ENCODE measurements around the gene HOXC11.
A peak's percentile ranks its signal among the peaks of the same experiment; 100 is the strongest.

The HOXC11 gene

DNA sequence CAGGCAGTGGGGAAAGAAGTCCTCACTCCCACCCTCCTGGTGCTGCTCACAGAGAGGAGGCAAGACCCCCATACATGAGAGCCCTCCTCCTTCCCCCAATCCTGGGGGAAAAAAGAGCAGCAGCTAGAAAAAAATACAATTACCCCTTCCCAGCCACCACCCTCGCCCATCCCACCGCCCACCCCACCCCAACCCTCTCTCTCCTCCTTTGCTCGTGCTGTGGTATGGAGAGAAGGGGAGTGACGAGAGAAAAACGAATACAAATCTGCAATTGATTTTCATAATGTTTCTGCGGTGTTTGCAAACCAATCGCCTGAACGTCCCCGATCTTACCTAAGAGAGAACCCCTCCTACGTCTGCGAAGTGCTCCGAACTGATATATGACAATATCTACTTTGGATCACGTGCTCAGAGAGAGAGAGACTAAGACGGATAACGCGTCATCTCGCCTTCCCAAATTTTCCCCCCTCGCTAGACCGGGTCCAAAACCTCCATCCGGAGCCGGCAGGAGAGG lies at the start of gene HOXC11:
TSS of gene HOXC11 (plus strand) at position 405 of the 514 bp plus-strand sequence. CDS start 116 bp downstream, outside the sequence.
- DNase-seq: no peak

DNA sequence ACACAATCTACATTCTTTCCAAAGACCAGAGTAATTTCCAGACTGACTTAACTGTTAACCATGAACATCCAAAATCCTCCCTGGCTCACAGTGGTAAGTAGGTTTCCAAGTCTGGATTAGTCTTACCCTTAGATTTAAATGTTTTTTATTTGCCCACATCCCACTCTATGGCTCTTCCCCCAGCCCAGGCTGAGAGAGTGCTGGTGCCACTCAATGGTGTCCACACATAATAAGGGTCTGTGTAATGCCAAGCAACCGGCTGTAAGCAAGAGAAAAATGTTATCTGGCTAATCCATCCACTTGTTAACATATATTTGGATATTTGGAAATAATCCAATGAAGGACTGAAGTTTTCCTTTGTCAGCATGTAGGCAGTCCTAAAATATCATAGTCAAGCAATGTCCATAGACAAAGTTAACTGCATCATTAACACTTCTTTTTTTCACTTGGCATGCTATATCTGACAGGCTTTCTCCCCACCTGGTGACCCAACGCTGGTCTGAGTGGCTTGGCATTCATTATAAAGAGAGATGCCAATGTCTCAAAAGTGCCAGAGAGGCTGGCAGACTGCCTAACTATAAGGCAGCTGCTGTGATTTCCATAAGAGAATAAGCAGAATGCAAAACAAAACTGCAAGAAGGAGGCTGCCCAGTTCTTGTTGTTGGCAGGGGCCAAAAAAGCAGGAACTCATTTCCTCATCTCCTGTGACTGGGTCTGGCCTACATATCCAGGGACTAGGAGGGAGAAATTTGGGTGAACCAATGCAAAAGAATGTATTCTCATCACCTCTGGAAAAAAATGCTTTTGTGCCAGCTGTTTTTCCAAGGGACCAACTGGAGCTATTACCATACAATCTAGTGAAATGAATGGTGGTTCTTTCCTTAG lies 48.2 kb upstream of the HOXC11 start:
- no peak for DNase-seq

DNA sequence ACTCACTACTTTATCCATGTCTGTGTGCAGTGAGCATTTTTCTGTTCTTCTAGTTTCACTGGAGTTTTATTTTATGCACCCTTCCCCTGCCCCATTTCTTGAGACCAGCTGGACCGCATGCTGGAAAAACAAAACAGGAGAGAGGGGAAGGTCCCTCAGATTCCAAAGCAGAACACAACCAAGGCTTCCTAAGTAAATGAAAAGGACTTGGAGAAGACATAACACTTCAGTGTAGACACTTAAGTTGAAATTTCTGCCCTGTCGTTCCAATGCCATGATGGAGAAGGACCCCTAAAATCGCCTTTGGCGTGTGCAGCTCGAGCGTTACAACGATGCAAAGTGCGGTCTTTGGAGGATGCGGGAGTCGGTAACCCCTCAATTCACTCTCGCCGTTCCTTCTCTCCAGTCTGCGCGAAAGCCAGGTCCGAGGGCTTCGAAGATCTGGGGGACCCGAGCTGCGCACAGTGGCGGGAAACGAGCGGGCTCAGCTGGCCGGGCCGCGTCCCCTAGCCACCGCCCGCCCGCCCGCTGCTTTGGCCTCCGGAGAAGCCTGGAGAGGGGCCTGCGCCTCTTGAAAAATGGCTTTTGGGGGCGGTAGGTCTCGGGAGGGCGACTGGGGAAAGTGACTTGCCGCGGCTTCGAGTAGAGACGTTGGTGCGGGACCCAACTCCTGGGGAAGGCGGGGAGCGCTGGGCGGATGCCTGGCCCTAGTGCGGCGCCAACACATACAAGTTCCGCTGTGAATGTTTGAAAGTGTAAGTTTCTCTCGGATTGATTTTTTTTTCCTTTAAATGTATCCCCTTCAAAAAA lies 45.5 kb upstream of the HOXC11 start:
- no peak for DNase-seq

DNA sequence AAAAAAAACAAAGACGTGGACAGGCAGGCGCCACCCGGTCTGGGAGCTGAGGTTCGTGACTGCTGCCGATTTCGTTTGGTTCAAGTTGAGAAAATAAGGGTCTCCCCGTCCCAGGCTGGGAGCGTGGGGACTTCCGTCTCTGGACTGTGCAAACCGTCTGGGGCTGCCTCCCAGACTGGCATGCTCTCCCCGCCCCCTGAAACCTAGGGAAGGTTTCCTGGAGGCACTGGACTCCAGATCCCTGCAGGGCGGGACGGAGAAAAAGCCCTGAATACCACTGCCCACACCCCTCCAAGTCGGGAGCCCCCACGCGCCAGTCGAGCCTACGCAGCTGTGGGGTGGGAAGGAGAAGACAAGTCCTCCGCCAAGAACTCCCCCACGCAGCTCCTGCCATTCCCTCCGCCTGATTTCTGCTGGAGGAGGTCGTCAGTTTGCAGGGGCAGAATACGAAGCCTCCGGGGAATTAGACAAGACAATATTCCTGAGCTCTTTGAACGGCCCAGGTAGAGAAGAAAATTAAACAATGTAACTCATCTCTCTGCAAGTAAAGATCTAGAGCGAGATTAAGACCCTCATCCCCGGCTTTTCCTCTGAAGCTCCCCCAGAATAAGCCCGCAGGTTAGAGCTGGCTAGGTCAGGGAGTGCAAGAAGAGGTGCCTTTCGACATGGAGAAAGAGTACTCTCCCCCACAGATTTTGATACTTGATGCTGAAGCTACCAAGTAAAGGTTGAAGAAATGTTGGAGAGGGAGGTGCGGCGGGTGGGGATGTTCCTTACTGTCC lies 44.7 kb upstream of the HOXC11 start:
- DNase-seq: no peak

DNA sequence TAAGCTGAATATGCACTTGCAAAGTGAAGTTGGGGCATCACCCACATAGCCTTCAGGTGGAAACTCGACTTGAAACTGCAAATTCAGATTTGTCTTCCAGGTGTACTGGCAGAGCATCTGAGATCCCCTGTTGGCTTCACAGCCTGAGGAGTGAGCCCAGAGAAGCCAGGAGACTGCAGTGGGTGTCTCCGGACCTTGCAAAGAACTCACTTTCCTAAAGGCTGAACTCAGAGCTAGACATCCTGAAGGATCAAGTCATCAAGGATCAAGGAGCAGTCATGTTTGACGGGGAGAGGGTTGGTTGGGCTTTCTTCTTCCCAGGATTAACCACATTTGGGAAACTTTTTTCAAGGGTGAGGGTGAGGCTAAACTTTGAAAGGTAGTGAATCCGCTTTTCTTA lies 43.4 kb upstream of the HOXC11 start:
- no peak for DNase-seq

DNA sequence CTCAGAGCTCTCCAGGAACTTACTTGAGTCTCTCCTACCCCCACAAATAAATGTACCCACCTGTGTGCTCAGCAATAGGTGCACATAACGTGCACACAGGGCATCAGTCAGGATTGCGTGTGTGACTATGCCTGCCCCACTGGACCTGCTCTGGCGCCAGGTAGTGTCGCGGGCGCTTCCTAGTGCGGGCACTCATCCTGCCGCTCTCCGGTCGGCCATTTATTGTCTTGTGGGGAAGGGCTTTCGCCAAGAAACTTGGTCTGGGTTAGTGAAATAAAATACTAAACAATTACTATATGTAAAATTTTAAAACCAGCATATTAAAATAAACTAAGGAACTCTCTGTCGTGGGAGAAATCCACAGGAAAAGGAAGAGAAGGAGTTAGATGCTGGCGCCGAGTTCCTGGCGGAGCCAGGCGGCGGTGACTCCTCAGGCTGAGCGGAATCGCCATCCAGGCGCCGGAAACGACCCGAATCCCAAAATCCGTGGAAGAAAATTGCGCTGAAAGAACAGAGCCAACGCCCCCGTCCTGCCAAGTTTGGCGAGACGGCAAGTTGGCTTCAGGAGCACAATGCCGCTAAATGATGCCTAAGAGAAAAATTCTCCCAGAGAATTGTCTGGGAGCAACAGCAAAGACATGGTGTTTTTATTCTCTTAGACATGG lies 42.2 kb upstream of the HOXC11 start:
- no peak for DNase-seq

DNA sequence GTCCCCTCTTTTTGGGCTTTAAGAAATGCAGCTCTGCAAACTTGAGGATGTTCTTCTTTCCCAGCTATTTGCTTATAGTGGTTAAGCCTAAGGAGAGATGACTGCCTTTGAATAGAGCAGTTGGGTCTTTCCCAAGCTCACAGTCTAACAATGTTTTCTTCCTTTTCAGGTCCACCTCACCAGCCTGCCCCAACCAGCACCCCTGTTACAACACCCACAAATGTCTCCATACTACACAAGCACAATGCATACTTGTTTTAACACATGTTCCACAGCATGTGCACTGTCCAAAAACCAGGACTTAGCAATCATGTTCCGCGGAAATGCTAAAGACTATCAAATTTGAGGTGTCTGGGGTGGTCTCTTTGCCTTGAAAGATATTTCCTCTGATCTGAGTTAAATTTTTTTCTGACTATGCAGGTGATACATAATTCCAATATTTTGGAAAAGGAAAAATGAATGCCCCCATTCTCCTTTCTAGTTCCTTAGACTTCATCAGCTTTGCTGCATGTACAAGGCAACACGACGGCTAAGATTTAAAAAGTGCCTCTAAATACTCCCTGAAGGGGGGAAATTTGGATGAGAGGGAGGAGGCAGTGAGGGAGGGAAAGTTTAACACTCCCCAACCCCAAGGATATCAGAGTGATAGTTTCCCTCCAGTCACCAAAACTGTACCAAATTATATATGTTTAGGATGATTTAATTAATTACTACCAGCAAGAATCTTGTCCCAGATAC lies 40.9 kb upstream of the HOXC11 start:
- no peak for DNase-seq

DNA sequence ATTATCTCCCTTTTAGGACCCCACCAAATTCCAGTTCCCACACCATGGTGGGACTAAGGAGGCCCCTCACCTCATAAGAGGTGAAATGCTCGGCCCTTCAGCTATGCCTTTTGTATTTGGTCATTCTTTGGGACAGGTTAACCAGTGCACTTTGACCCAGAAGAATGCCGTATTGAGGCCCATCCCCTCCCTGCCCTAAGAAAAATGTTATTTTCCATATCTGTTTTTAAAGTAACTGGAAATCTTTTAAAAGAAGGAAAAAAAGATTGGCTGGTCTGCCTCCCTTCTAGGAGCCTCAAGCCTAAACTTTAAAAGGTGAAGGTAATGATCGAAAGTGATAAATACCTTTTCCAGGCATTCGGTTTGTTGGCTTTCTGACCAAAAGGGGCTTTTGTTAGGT lies 40.0 kb upstream of the HOXC11 start:
- DNase-seq: no peak

DNA sequence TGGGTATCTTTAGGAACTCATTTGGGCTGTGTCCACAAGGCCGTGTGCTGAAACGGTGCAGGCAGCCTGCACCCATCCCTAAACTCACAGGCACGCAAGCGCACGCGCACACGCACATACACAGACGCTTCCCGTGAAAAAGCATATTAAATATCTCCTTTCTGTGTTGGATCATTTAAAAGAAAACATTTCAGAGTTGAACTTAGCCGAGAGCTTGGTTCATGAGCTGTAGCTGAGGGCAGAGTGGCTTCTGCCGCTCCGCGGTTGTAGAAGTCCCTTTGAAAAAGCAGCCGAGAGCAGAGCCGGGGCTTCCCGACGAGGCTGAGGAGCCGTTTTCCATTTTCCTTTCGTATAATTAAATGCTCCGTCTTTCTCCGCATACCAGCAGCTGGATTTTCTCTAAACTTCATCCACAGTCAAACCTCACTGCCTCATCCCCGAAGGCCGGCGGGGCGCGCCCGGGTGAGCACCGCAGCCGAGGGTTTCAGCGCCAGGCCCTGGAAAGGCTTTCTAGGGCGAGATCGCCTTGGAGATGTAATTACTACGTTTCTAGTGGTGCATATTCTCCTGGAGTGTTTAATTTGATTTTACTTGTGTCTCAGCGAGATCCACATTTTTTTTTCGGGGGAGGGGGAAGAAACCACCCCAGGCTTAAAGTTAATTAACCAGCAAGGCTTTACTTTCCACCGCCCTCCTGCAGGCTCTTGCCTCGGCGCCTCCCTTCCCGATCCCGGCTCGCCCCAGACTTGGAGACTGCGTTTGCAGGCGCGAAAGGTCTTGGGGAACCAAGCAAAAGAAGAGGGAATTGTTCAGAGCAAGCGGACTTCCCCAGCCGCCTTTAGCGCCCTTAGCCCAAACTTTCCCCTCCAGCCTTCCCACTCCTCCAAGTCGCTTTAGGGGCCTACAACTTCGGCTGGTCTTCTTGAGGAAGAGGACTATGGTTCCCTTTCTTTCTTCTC lies 37.3 kb upstream of the HOXC11 start:
- no peak for DNase-seq

DNA sequence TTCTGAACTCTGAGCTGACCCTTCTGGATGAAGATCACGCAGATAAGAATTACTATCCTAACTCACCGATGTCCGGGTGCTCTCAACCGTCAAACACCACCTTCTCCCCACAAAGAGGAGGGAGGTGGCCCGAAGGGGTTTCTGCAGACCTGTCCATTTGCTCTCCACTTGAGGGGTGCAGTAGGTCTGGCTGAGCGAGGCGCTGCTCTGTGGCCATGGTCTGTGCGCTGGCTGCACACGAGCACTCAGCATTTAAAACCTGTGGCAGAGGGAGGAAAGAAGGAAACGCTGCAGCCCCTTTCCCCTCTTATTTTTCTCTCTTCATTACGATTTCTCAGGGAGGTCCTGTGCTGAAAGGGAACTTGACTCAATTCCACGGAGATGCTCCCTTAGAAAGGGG lies 35.8 kb upstream of the HOXC11 start:
- no peak for DNase-seq

DNA sequence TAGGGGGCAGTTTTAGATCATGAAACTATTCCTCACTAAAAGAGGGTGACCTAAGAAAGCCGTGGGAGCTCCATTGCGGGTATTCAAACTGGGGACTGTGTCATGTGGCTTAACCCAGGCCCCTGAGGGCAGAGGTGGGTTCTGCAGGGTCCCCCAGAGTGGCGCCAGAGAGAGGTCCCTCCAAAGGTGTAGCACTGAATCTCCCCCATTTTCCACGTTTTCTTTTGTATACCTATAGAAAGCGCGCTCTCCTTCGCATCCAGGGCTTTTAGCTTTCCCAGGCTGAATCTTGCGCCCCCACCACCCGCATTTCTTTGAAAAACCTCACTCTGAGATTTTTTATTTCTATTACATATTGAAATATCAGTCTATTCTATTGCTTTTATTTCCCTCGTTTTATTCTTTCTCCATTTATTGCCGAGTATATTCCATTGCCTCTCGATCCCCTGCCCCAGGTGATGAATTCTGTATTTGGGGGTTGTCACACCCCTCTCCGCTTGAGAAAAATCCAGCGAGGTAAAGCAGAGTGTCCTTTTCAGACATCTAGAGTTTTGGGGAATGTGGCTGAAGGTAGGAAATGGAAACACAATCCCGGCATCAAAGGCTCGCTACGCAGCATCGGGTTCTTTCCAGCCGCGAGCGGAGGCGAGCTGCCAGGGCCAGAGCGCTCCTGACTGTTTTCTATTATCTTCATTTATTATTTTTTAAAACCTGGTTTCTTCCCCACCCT lies 35.2 kb upstream of the HOXC11 start:
- no peak for DNase-seq

DNA sequence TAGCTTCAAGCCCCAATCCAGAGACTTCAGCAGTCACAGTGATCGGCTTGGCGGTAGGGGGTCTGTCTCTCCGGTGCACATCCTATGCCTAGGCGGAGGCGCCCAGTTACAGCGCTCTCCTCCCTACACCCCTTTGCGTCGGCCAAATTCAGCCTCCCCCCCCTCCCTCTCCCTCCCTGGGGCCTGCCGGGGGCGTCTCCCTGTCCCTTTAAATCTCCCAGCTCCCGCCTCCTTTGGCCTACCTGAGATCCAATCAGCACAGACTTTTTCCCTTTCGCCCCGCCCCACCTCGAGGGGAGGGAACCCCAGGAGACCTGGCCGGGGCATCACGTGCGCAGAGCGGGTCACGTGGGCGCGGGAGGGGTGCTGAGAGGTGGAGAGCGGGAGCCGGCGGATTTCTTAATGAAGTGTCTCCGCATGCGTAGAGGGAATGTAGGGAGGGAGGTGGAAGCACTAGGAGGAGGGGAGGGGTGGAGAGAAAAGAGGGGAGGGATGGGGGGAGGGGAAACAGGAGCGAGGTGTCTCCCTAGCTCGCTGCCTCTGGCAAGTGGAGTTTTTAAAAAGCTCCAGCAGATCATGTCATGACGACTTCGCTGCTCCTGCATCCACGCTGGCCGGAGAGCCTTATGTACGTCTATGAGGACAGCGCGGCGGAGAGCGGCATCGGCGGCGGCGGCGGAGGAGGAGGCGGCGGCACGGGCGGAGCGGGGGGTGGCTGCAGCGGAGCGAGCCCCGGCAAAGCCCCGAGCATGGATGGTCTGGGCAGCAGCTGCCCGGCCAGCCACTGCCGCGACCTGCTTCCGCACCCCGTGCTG lies 34.4 kb upstream of the HOXC11 start, which contains the start of gene HOXC13:
TSS of gene HOXC13 (plus strand) at position 506 of the 815 bp plus-strand sequence. CDS start at position 582, 76 bp downstream.
- DNase-seq: peak; percentile 99

DNA sequence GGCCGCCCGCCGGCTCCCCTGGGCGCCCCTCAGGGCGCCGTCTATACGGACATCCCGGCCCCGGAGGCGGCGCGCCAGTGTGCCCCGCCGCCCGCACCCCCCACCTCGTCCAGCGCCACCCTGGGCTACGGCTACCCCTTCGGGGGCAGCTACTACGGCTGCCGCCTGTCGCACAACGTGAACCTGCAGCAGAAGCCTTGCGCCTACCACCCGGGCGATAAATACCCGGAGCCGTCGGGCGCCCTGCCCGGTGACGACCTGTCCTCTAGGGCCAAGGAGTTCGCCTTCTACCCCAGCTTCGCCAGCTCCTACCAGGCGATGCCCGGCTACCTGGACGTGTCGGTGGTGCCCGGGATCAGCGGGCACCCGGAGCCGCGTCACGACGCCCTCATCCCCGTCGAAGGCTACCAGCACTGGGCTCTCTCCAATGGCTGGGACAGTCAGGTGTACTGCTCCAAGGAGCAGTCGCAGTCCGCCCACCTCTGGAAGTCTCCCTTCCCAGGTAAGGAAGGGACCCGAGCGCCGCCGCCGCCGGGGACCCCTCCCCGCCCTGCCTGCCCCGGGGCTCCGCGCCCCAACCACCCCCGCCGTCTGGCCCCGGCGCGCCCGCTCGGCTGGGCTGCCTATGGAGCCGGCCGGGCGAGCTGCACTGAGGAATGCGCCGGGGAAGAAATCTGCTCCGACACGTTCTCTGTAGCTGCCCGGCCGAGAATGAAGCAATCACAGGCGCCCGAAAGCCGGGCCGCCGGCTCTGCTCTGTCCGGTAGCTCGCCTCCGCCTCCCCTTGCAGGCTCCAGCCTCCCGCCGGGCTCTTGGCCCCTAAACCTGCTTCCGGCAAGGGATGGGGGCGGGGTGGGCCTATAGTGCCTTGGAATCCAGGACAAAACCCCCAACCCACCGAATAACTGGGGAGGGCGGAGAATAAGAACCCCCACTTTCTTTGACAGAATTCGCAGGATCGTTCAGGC lies 33.5 kb upstream of the HOXC11 start:
- DNase-seq: no peak

DNA sequence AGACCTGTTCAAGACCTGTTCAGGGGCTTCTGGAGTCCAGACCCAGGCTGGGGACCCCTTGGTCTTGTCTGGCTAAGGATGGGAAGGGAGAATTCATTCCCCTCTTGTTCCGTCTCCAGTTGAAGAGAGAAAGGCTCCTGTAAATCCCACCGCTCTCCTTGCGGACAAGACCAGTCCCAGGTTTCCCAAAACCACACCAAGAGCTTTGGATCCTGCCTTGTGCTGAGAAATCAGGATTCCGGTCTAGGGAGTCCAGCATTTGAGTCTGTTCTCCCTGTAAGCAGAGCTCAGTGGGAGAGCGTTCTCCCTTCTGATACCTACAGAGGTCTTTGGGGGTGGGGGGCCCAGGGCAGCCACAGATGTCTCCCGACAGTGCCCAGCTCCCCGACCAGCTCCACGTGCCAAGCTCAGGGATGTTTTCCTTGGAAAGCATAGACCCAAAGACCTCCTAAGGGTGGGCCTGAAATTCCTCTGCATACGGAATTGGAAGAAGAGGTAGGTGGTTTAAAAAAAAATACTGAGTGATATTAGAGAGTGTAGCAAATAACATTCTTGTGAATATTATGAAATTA lies 32.4 kb upstream of the HOXC11 start:
- DNase-seq: no peak

DNA sequence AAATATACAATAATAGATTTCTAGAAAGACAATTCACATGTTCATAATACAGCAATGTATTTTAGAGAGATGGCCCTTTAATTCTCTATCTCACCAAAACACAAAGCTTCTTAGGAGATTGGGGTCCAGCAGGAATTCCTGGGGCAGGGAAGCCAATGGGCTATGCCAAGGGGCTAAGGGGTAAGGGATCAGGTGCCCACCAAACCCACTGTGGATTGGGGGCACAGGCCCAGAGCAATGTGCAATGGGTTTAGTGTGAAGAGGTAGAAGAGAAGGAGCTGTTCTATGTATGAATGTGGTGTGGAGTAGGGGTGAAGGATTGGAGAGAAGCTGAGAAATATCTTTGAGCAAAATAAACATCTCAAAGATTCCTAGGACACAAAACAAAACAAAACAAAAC lies 31.7 kb upstream of the HOXC11 start:
- DNase-seq: no peak

DNA sequence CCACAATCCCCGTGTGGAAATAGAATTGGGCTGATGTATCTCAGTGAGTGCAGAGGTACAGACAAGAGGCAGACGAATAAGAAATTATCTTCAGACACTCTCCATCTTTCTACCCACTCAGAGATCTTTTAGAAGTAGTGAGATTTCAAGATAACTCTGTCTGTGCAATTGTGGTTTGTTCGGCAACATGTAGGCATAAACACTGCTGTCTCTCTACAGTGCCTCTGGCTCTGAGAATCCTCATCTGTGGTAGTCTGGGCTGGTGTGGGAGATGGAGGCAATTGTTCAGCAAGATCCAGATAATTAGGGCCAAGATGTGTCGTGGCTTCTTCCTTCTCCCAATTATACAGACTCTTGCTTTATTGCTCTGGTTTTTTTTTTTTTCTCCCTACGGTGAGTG lies 31.2 kb upstream of the HOXC11 start:
- no peak for DNase-seq

DNA sequence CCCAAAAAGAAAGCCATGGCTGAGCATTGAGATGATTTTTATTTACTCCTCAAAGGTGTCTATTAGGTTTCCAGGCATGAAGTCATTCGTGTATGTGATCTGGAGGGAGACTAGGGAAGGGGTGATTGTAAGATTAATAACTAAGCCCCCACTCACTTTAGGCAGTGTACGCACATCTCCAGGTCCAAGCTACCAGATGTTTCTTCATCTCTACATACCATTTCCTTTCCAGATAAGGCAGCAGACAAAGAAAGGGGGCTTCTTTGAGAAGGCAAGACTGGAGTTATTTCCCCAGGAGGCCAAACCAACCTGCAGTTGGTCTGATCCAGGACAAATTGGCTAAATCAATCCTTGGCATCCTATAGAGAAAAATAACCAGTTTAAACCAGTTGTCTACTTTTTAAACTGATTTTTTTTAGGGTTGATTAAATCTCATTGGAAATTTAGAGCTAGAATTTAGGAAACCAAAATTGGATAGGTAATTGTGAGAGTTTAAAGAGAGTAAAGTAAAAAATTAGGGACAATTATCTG lies 30.4 kb upstream of the HOXC11 start:
- DNase-seq: no peak

Measured in NCI-H187 treated with DMSO at 0.1 percent for 48 hours (cell line).